ENCODE measurements around the gene WDR18.
"Not testable (repeated sequence)": the region's sequence is repeated elsewhere in the genome, so short reads cannot be mapped to it uniquely, and the experiment has no call there.

Gene WDR18

GRCh38 chr19:1023883-1024188, 39.7 kb downstream of the WDR18 start:
- not testable (repeated sequence) for DNase-seq

GRCh38 chr19:1025080-1025479, 40.9 kb downstream of the WDR18 start:
- not testable (repeated sequence) for DNase-seq

GRCh38 chr19:1025960-1026782, 42.0 kb downstream of the WDR18 start, which contains the start of gene CNN2:
TSS of gene CNN2 (plus strand) at chr19:1026608. CDS start at chr19:1026662, 54 bp downstream.
- peak; percentile 48 for DNase-seq

- DNase-seq = no peak
Measured at GRCh38 chr19:1026783-1027649, 42.9 kb downstream of the WDR18 start.

GRCh38 chr19:1027650-1028061, 43.5 kb downstream of the WDR18 start:
- DNase-seq = no peak

- peak; percentile 32 for DNase-seq
Measured at GRCh38 chr19:1028062-1028926, 44.1 kb downstream of the WDR18 start.

GRCh38 chr19:1032264-1032867, 48.2 kb downstream of the WDR18 start:
- no peak for DNase-seq

GRCh38 chr19:1035998-1036621, 52.0 kb downstream of the WDR18 start:
- no peak for DNase-seq

GRCh38 chr19:1037621-1038064, 53.5 kb downstream of the WDR18 start:
- no peak for DNase-seq

GRCh38 chr19:1038978-1039645, 55.0 kb downstream of the WDR18 start:
- no peak for DNase-seq

- peak; percentile 98 for DNase-seq
Measured at GRCh38 chr19:1039646-1040475, 55.7 kb downstream of the WDR18 start, which contains the start of gene ABCA7. TSS of gene ABCA7 (plus strand) at chr19:1040107. CDS start at chr19:1041362, 1,255 bp downstream.

- peak; percentile 82 for DNase-seq
Measured at GRCh38 chr19:1040476-1041271, 56.5 kb downstream of the WDR18 start.

- DNase-seq = no peak
Measured at GRCh38 chr19:1041272-1041834, 57.2 kb downstream of the WDR18 start.

- no peak for DNase-seq
Measured at GRCh38 chr19:1041835-1042685, 57.9 kb downstream of the WDR18 start.

GRCh38 chr19:1042689-1043511, 58.8 kb downstream of the WDR18 start:
- no peak for DNase-seq

Data from effector CD8-positive, alpha-beta T cell (primary cell).